HL-60/S4 treated with phorbol 12-myristate 13-acetate at 8.2 ng/mL for 4 days and 3 days (cell line): ENCODE results near the gene TM4SF5.

Experiments
- in situ Hi-C: fragments of 300-500 bp; cut with MboI; formaldehyde crosslinking; loops from 2 replicates; pipeline ENCODE4 v1.15.0; 2022; ENCODE audit warnings: low sequenced_read_pairs

TM4SF5 gene

GRCh38 chr17:4788807-4789700, 17.4 kb downstream of the TM4SF5 start, which contains the start of gene GLTPD2:
GLTPD2 (plus strand) TSS chr17:4788964; CDS start chr17:4789012, 48 bp downstream.
- in situ Hi-C loops, result no loop called here

- in situ Hi-C loops, result no loop called here
Observed at GRCh38 chr17:4789701-4789950, 17.9 kb downstream of the TM4SF5 start.

DNA sequence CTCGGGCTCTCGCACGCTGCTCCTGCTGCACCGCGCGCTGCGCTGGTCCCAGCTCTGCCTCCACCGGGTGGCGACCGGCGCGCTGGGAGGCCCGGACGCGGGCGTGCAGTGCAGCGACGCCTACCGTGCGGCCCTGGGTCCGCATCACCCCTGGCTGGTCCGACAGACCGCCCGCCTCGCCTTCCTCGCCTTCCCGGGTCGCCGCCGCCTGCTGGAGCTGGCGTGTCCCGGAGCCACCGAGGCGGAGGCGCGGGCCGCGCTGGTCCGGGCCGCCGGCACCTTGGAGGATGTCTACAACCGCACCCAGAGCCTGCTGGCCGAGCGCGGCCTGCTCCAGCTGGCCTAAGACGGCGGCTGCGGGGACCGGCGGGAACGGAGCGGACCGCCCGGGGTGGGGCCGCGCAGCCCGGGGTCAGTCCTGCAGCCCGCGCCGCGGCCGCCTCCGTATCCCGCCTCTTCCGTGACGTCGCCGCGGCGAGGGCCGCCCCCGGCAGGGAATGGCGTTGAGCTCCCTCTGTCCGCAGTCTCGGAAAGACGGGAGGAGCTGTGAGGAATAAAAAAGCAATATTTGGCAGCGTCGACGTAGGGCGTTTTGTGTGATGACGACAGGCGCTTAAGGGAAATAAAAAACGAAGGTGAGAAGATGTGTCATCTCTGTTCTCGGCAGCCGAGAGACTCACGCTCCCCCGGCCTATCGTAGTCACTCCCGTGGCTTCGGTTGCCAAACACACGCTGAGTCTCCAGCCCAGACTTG, 18.4 kb downstream of the TM4SF5 start:
- in situ Hi-C loops, result no loop called here

GRCh38 chr17:4790705-4791088, 19.0 kb downstream of the TM4SF5 start:
- in situ Hi-C loops, result no loop called here

DNA sequence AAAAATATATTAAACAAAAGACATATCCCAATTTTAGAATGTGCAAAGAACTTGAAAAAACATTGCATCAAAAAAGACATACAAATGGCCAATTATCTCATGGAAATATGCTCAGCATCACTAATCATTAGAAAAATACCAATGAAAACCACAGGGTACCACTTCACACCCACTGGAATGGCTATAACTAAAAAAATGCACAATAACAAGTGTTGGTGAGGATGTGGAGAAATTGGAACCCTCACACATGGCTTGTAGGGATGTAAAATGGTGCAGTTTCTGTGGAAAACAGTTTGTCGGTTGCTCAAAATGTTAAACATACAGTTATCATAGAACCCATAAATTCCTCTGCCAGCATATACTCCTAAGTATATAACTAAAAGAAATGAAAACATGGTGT, 23.5 kb downstream of the TM4SF5 start:
- in situ Hi-C loops, result no loop called here

- in situ Hi-C loops, result no loop called here
Observed at GRCh38 chr17:4796552-4796920, 24.9 kb downstream of the TM4SF5 start.

- in situ Hi-C loops, result no loop called here
Observed at GRCh38 chr17:4800462-4801196, 28.9 kb downstream of the TM4SF5 start.

DNA sequence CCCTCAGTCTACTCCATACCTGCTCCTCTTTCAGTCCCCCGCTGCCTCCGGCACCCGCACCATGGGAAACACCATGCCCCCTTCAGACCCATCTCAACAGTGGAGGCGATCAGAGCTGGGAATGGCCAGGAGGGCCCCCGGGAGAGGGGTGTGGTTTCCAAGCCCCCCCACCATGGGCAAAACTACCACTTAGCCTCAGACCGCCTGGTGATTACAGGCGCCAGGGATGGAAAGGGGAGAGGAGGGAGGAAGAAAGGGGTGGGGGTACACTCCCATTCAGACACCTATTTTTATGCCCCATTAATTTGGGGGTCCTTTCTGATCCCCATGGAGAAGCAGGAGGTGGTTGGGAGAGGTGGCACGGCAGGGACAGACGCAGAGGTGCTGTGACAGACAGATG, 30.5 kb downstream of the TM4SF5 start, which contains the start of gene C17orf114:
Gene C17orf114, minus strand, starts transcription at position 101 of the 400 bp plus-strand sequence.
- in situ Hi-C loops, result no loop called here

DNA sequence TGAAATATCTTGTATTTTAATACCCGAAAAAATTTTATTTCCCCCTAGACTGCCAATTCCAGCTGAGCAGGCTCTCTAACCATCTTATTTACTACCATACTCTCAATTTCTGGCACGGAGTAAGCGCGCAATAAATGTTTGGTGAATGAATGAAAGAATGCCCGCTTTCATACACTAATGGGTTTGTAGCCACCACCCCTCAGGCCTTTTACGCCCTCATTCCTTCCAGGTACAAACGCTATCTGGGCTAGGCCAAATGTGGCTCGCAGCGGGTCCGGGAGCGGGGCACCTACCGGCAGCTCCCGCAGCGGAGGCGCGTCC, 34.7 kb downstream of the TM4SF5 start:
- in situ Hi-C loops, result no loop called here

DNA sequence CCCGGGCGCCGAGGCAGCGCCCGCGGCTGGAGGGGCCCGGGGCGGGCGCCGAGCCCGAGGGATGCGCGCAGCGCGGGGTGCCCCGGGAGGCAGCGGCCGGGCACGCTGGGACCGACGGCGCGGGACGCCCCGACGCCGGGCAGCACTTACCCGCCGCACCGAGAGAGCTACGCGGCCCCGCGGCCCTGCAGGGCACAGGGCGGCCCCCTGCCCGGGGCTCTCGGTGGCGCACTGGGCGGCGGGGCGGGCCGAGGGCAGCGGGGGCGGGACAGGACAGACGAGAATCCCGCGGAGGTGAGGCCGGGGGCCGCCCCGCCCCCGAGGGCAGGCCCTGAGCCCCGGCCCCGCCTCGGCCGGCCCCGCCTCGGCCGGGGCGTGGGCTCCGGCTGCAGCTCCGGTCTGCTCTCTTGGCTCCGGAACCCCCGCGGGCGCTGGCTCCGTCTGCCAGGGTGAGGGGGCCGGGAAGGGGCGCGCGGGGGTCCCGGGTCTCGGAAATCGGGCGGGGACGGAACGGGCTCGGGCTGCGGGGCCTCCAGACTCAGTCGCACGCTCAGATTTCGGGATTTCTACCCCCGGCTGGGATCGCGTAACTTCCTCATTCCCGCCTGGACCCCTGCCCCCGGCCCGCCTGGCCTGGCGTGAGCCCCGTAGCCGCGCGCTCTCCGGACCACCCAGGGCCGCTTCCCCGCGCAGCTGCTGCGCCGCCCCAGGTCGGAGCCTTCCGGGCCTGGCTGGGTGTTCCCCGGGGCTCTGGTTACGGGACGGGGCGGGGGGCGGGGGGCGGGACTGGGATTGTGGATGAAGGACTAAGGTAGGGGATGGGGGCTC, 35.3 kb downstream of the TM4SF5 start, which contains the start of gene PLD2:
Gene PLD2, plus strand, starts transcription at position 376 of the 828 bp plus-strand sequence. CDS start 621 bp downstream, outside the sequence.
- in situ Hi-C loops, result no loop called here

- in situ Hi-C loops, result no loop called here
Observed at GRCh38 chr17:4807605-4808377, 36.1 kb downstream of the TM4SF5 start.

GRCh38 chr17:4808378-4808767, 36.7 kb downstream of the TM4SF5 start:
- in situ Hi-C loops, result no loop called here

DNA sequence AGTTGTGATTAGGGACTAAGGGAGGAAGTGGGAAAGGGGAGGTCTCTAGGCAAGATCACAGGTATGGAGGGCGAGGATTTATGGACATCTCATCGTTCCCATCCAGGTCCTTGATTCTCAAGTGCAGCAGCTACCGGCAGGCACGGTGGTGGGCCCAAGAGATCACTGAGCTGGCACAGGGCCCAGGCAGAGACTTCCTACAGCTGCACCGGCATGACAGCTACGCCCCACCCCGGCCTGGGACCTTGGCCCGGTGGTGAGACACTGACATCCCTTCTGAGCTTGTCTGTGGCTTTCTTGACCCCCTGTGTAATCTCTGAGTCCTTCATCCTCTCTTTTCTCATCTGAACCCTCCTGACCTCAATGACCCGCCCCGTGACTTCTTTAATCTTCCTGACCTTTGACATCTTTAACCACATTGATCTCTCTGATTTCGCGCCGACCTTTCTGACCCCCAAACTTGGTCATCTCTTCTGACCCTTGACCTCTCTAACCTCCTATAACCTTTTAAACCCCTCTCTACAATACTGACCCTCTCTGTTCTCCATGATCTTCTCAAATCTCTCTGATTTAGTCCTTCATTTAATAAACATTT, 39.1 kb downstream of the TM4SF5 start:
- in situ Hi-C loops, result no loop called here

DNA sequence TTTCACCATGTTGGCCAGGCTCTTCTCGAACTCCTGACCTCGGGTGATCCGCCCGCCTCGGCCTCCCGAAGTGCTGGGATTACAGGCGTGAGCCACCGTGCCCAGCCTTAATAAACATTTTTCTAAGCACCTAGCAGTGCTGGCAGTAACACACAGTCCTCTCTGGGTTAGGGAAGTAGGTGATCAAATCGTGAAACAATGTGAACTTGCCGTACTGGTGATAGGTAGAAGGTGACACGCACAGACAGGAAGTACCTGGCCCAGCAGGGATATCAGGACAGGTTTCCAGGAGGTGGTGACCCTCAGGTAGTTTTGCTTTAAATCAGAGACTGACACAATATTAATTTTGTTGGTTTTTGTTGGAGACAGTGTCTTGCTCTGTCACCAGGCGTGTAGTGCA, 39.8 kb downstream of the TM4SF5 start:
- in situ Hi-C loops, result no loop called here

DNA sequence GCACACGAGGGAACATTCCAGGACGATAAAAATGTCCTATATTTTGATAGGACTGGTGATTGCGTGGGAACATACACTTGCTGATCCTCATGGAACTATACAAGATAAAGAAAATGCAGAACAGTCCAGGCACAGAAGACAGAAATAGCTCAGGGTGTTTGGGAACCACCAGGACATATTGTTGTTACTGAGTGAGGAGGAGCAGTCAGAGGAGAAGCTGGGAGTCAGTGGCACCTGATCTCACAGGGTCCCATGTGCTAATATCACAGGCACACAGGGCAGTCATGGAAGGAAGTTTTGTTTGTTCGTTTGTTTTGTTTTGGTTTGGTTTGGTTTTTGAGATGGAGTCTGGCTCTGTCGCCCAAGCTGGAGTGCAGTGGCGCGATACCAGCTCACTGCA, 41.0 kb downstream of the TM4SF5 start:
- in situ Hi-C loops, result no loop called here

DNA sequence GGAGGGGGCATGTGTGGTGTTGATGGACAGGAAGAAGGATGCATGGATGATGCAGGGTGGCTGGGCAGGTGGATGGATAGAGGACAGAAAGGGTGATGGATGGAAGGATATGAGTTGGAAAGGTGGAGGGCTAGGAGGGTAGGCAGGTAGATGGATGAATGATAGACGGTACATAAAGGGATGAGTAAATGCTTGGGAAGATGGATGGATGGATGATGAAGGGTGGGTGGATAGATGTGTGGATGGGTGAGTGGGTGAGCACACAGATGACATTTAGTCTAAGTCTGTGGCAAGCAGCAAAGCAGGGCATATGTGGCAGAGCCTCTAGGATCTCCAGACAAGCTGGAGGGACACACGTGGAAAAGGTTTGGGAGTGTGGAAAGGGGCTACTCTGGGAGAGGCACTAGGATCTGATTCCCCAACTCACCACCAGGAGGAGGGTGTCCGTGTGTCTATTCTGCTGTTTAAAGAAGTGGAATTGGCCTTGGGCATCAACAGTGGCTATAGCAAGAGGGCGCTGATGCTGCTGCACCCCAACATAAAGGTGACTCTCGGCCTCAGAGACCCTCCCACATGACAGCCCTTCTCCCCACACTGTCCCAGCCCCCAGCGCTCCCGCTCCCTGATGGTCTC, 43.5 kb downstream of the TM4SF5 start:
- in situ Hi-C loops, result no loop called here

- in situ Hi-C loops, result no loop called here
Observed at GRCh38 chr17:4816826-4817225, 45.1 kb downstream of the TM4SF5 start.

GRCh38 chr17:4818276-4818675, 46.6 kb downstream of the TM4SF5 start:
- in situ Hi-C loops, result no loop called here

- in situ Hi-C loops, result no loop called here
Observed at GRCh38 chr17:4822835-4823234, 51.1 kb downstream of the TM4SF5 start.
